HG03575 (cell line): ENCODE results near the gene CARMIL1.
"Not testable (repeated sequence)": the region's sequence is repeated elsewhere in the genome, so short reads cannot be mapped to it uniquely, and the experiment has no call there.

Experiments
- ATAC-seq: cut with Tn5 transposase; IDR thresholded peaks from one replicate; pipeline ENCODE4 v1.9.1; 2021; ENCODE audit not compliant: unreplicated experiment, insufficient number of reproducible peaks, low FRiP score; ENCODE audit errors: extremely low read depth

The CARMIL1 gene

GRCh38 chr6:25267662-25268061 is 11.5 kb upstream of the CARMIL1 start:
- no peak for ATAC-seq

GRCh38 chr6:25270559-25270958 is 8.6 kb upstream of the CARMIL1 start:
- ATAC-seq: no peak

GRCh38 chr6:25275436-25275835 is 3.7 kb upstream of the CARMIL1 start:
- ATAC-seq: no peak

GRCh38 chr6:25277386-25277785 is 1.8 kb upstream of the CARMIL1 start:
- ATAC-seq: no peak

- ATAC-seq: no peak
These were observed 1.3 kb upstream of the CARMIL1 start for GRCh38 chr6:25277857-25278256.

GRCh38 chr6:25278261-25278913 is 787 bp upstream of the CARMIL1 start:
- ATAC-seq: no peak

GRCh38 chr6:25279748-25280343 is 672 bp downstream of the CARMIL1 start:
- ATAC-seq: no peak

- ATAC-seq: no peak
These were observed 1.3 kb downstream of the CARMIL1 start for GRCh38 chr6:25280344-25281074.

GRCh38 chr6:25286891-25287290 is 7.7 kb downstream of the CARMIL1 start:
- ATAC-seq: no peak

GRCh38 chr6:25287941-25288340 is 8.8 kb downstream of the CARMIL1 start:
- no peak for ATAC-seq

GRCh38 chr6:25288518-25288917 is 9.3 kb downstream of the CARMIL1 start:
- ATAC-seq: no peak

GRCh38 chr6:25290306-25291060 is 11.3 kb downstream of the CARMIL1 start:
- ATAC-seq: no peak

GRCh38 chr6:25292384-25292783 is 13.2 kb downstream of the CARMIL1 start:
- ATAC-seq: no peak

- ATAC-seq: no peak
These were observed 16.5 kb downstream of the CARMIL1 start for GRCh38 chr6:25295651-25296050.

GRCh38 chr6:25296217-25296905 is 17.2 kb downstream of the CARMIL1 start:
- ATAC-seq: no peak

- no peak for ATAC-seq
These were observed 17.9 kb downstream of the CARMIL1 start for GRCh38 chr6:25297039-25297441.

- ATAC-seq: no peak
These were observed 18.8 kb downstream of the CARMIL1 start for GRCh38 chr6:25297823-25298522.

- ATAC-seq: not testable (repeated sequence)
These were observed 19.3 kb downstream of the CARMIL1 start for GRCh38 chr6:25298523-25298865.

- ATAC-seq: no peak
These were observed 22.2 kb downstream of the CARMIL1 start for GRCh38 chr6:25301362-25301761.
